Tibial nerve (tissue), 4 donors: Measurements from ENCODE around the gene ZCCHC10.

Source experiments
- CTCF ChIP-seq, 5 experiments: fragments of 200-600 bp in 3 of 5; fragments of 450-650 bp in 2 of 5; sonication (generic) in 3 of 5; IDR thresholded peaks; one replicate each; pipeline ENCODE4 v1.5.1; 2016 to 2019; ENCODE audit warnings: antibody characterized with exemption in 5 of 5, mild to moderate bottlenecking in 3 of 5, moderate library complexity in 2 of 5
- EP300 ChIP-seq, 2 donors: sonication (generic); formaldehyde crosslinking; IDR thresholded peaks; one replicate each; pipeline ENCODE4 v1.6.1; 2017; ENCODE audit warnings: antibody characterized with exemption in 2 of 2, mild to moderate bottlenecking in 1 of 2

- TF ChIP-seq CTCF (IDR thresholded peaks at IDR 0.05) (no peak), EP300 (IDR thresholded peaks at IDR 0.05) (no peak)
Observed at GRCh38 chr5:132965120-132965519, 61.2 kb downstream of the ZCCHC10 start.
